MM.1S (cell line): Measurements from ENCODE around the gene DCTN4.

Experiments used
- DNase-seq: peaks from one replicate; pipeline ENCODE4 v3.0.0-alpha.2; 2015
- H2AFZ ChIP-seq: fragments of 300-600 bp; sonication (generic); 2 replicates; pipeline ENCODE4 v1.6.0; 2016; ENCODE audit warnings: antibody characterized with exemption, low read length
- H3F3A ChIP-seq: fragments of 300-600 bp; sonication (generic); 2 replicates; pipeline ENCODE4 v1.6.1; 2016; ENCODE audit warnings: mild to moderate bottlenecking, antibody characterized with exemption, low read length, moderate library complexity, mixed read lengths; ENCODE audit not compliant: insufficient read depth
- H3K27ac ChIP-seq: fragments of 300-600 bp; sonication (generic); 2 replicates; pipeline ENCODE4 v1.5.1; 2016; ENCODE audit warnings: mild to moderate bottlenecking, low read length
- H3K27me3 ChIP-seq: fragments of 300-600 bp; sonication (generic); replicated peaks from 2 replicates; pipeline ENCODE4 v1.6.0; 2016; ENCODE audit warnings: low read length; ENCODE audit not compliant: insufficient read depth
- H3K36me3 ChIP-seq: fragments of 300-600 bp; sonication (generic); replicated peaks from 2 replicates; pipeline ENCODE4 v1.6.1; 2016; ENCODE audit warnings: mild to moderate bottlenecking, low read length, mixed read lengths; ENCODE audit not compliant: insufficient read depth
- H3K4me1 ChIP-seq: fragments of 300-600 bp; sonication (generic); 2 replicates; pipeline ENCODE4 v1.6.1; 2016; ENCODE audit warnings: low read length, mixed read lengths
- H3K4me2 ChIP-seq: fragments of 300-600 bp; sonication (generic); 2 replicates; pipeline ENCODE4 v1.6.0; 2016; ENCODE audit warnings: low read depth, low read length
- H3K4me3 ChIP-seq: fragments of 300-600 bp; sonication (generic); 2 replicates; pipeline ENCODE4 v1.5.1; 2016; ENCODE audit warnings: low read length, mixed read lengths
- H3K79me2 ChIP-seq: fragments of 300-600 bp; sonication (generic); 2 replicates; pipeline ENCODE4 v1.6.1; 2016; ENCODE audit warnings: mixed run types, low read length, mixed read lengths
- H3K9ac ChIP-seq: fragments of 300-600 bp; sonication (generic); 2 replicates; pipeline ENCODE4 v1.6.1; 2016; ENCODE audit warnings: low read length, mixed read lengths
- H3K9me2 ChIP-seq: fragments of 300-600 bp; sonication (generic); replicated peaks from 2 replicates; pipeline ENCODE4 v1.6.1; 2016; ENCODE audit warnings: mild to moderate bottlenecking, low read length, mixed read lengths; ENCODE audit not compliant: insufficient read depth
- H3K9me3 ChIP-seq: fragments of 300-600 bp; sonication (generic); replicated peaks from 2 replicates; pipeline ENCODE4 v1.6.1; 2016; ENCODE audit warnings: mild to moderate bottlenecking, low read length, mixed read lengths; ENCODE audit not compliant: insufficient read depth
- H4K20me1 ChIP-seq: fragments of 300-600 bp; sonication (generic); 2 replicates; pipeline ENCODE4 v1.6.1; 2016; ENCODE audit warnings: mild to moderate bottlenecking, low read length, moderate library complexity, mixed read lengths; ENCODE audit not compliant: insufficient read depth
- CTCF ChIP-seq: fragments of 300-600 bp; sonication (generic); IDR thresholded peaks from 2 replicates; pipeline ENCODE4 v1.5.1; 2016; ENCODE audit warnings: antibody characterized with exemption, low read length, mixed read lengths
- EZH2 ChIP-seq: fragments of 300-600 bp; sonication (generic); optimal IDR thresholded peaks from 2 replicates; pipeline ENCODE3; 2017; ENCODE audit warnings: low read depth, mild to moderate bottlenecking, antibody characterized with exemption, low read length, mixed read lengths
- EZH2phosphoT487 ChIP-seq: fragments of 300-600 bp; sonication (generic); IDR thresholded peaks from 2 replicates; pipeline ENCODE4 v1.6.1; 2018; ENCODE audit warnings: antibody characterized with exemption, low read length

DCTN4 gene

GRCh38 chr5:150787656-150788055 is 28.8 kb upstream of the DCTN4 start:
- H3K9ac ChIP-seq, result no peak overlapping the region
- no peaks in the 10 kb centered on the region for H3K79me2 ChIP-seq
- no peak overlapping the region for H3K27ac ChIP-seq
- no peak for DNase-seq
- H3K36me3 ChIP-seq, result no peaks in the 10 kb centered on the region
- no peak for TF ChIP-seq EZH2phosphoT487
- no peak for TF ChIP-seq EZH2
- no peak for TF ChIP-seq CTCF
- H2AFZ ChIP-seq, result no peak overlapping the region
- no peak overlapping the region for H3K4me3 ChIP-seq
- H3K9me3 ChIP-seq, result no peaks in the 10 kb centered on the region
- H3F3A ChIP-seq, result no peaks in the 10 kb centered on the region
- no peaks in the 10 kb centered on the region for H3K9me2 ChIP-seq
- no peaks in the 10 kb centered on the region for H3K27me3 ChIP-seq
- H3K4me2 ChIP-seq, result no peak overlapping the region
- H3K4me1 ChIP-seq, result no peaks in the 10 kb centered on the region
- no peaks in the 10 kb centered on the region for H4K20me1 ChIP-seq

GRCh38 chr5:150786876-150787275 is 28.1 kb upstream of the DCTN4 start:
- H3K27ac ChIP-seq, result no peak overlapping the region
- DNase-seq, result no peak
- no peaks in the 10 kb centered on the region for H3K36me3 ChIP-seq
- no peak overlapping the region for H2AFZ ChIP-seq
- H3K79me2 ChIP-seq, result no peaks in the 10 kb centered on the region
- TF ChIP-seq EZH2, result no peak
- H3K9ac ChIP-seq, result no peak overlapping the region
- no peak overlapping the region for H3K4me3 ChIP-seq
- no peaks in the 10 kb centered on the region for H3K4me1 ChIP-seq
- H3K9me3 ChIP-seq, result no peaks in the 10 kb centered on the region
- no peaks in the 10 kb centered on the region for H3K27me3 ChIP-seq
- no peaks in the 10 kb centered on the region for H3F3A ChIP-seq
- H3K9me2 ChIP-seq, result no peaks in the 10 kb centered on the region
- no peak overlapping the region for H3K4me2 ChIP-seq
- H4K20me1 ChIP-seq, result no peaks in the 10 kb centered on the region

GRCh38 chr5:150785950-150786349 is 27.1 kb upstream of the DCTN4 start:
- Histone ChIP-seq H3K4me2 (no peak overlapping the region), H3K9me2 (no peaks in the 10 kb centered on the region), H3K27ac (no peak overlapping the region), H3K4me3 (no peak overlapping the region), H4K20me1 (no peaks in the 10 kb centered on the region), H3K79me2 (no peaks in the 10 kb centered on the region), H3K9me3 (no peaks in the 10 kb centered on the region), H3K36me3 (no peaks in the 10 kb centered on the region), H3K27me3 (no peaks in the 10 kb centered on the region), H3F3A (no peaks in the 10 kb centered on the region), H3K4me1 (no peaks in the 10 kb centered on the region), H2AFZ (no peak overlapping the region), H3K9ac (no peak overlapping the region)
- TF ChIP-seq EZH2phosphoT487, result no peak
- TF ChIP-seq CTCF, result no peak
- no peak for TF ChIP-seq EZH2
- no peak for DNase-seq

- no peaks in the 10 kb centered on the region for H3K9me3 ChIP-seq
- no peaks in the 10 kb centered on the region for H3K4me1 ChIP-seq
- H3K4me3 ChIP-seq, result no peak overlapping the region
- H3K27ac ChIP-seq, result no peak overlapping the region
- no peak overlapping the region for H3K4me2 ChIP-seq
- no peaks in the 10 kb centered on the region for H3K36me3 ChIP-seq
- H3F3A ChIP-seq, result no peaks in the 10 kb centered on the region
- no peaks in the 10 kb centered on the region for H4K20me1 ChIP-seq
- no peak for DNase-seq
- TF ChIP-seq EZH2, result no peak
- TF ChIP-seq CTCF, result no peak
- TF ChIP-seq EZH2phosphoT487, result no peak
- no peak overlapping the region for H2AFZ ChIP-seq
- H3K9me2 ChIP-seq, result no peaks in the 10 kb centered on the region
- no peak overlapping the region for H3K9ac ChIP-seq
- no peaks in the 10 kb centered on the region for H3K27me3 ChIP-seq
- H3K79me2 ChIP-seq, result no peaks in the 10 kb centered on the region
Measured at GRCh38 chr5:150783422-150783928, 24.7 kb upstream of the DCTN4 start.
